ENCODE data around the gene LIPT2. TPM values are rescaled to one million over a fixed set of nuclear protein-coding genes. Genes with fewer than 3 reads are reported as not detected.

The LIPT2 gene
- total RNA-seq, 2 experiments from 2014 or later: 3.1 to 4.4 TPM

- peaks cover 18% of the 10 kb centered on the region for H3K4me1 Mint-ChIP-seq (ENCODE audit: low read depth)
Measured at GRCh38 chr11:74493791-74494630, 487 bp upstream of the LIPT2 start.

GRCh38 chr11:74492084-74492483 is 1.4 kb downstream of the LIPT2 start:
- no peaks in the 10 kb centered on the region for H3K36me3 Mint-ChIP-seq (ENCODE audit: low read depth)
- H3K27me3 Mint-ChIP-seq (ENCODE audit: low read depth): no peaks in the 10 kb centered on the region
- CTCF ChIA-PET: interaction anchor here (1.3 to 2.3 kb wide), 2 partner anchors 11 to 39 kb away, joined by 3 to 13 read pairs; no protein-coding TSS in a partner anchor
- POLR2A ChIA-PET: no interaction called here
- peaks cover 18% of the 10 kb centered on the region for H3K4me1 Mint-ChIP-seq (ENCODE audit: low read depth)
- peak overlapping the region; percentile 78 for H3K27ac Mint-ChIP-seq
- ATAC-seq: no peak
- no peaks in the 10 kb centered on the region for H3K9me3 Mint-ChIP-seq (ENCODE audit: insufficient read depth)
- peak overlapping the region; percentile 75 for H3K4me3 Mint-ChIP-seq
- DNase-seq: no peak

More at GRCh38 chr11:74493791-74494630, 487 bp upstream of the LIPT2 start:
- ChIA-PET POLR2A (interaction anchor here (0.5 to 1.5 kb wide), 6 partner anchors 14 to 514 kb away, joined by 3 to 9 read pairs (median 4); partner anchors contain the start of genes PGM2L1 and POLD3), CTCF (interaction anchor here (0.8 to 2.3 kb wide), 7 partner anchors 36 to 323 kb away, joined by 3 to 13 read pairs (median 3); partner anchors contain the start of genes C2CD3 and PPME1)
- DNase-seq (no peak), ATAC-seq (no peak)
- H3K36me3 Mint-ChIP-seq (ENCODE audit: low read depth): no peaks in the 10 kb centered on the region
- H3K27ac Mint-ChIP-seq: peak overlapping the region; percentile 76
- H3K4me3 Mint-ChIP-seq: peak overlapping the region; percentile 75
- H3K27me3 Mint-ChIP-seq (ENCODE audit: low read depth): no peaks in the 10 kb centered on the region
- no peaks in the 10 kb centered on the region for H3K9me3 Mint-ChIP-seq (ENCODE audit: insufficient read depth)

- no peak overlapping the region for H3K27ac Mint-ChIP-seq
Measured at GRCh38 chr11:74490941-74491340, 2.6 kb downstream of the LIPT2 start.

GRCh38 chr11:74487875-74488274 is 5.6 kb downstream of the LIPT2 start:
- H3K4me3 Mint-ChIP-seq: no peak overlapping the region
- no peak overlapping the region for H3K27ac Mint-ChIP-seq
- POLR2A ChIA-PET: interaction anchor here (0.8 kb wide), 1 partner anchor 24 kb away, joined by 3 read pairs; no protein-coding TSS in a partner anchor
- no peaks in the 10 kb centered on the region for H3K36me3 Mint-ChIP-seq (ENCODE audit: low read depth)
- H3K9me3 Mint-ChIP-seq (ENCODE audit: insufficient read depth): no peaks in the 10 kb centered on the region
- ATAC-seq (no peak), DNase-seq (no peak)
- no peaks in the 10 kb centered on the region for H3K27me3 Mint-ChIP-seq (ENCODE audit: low read depth)
- CTCF ChIA-PET: interaction anchor here (1.0 to 1.2 kb wide), 2 partner anchors 9 to 38 kb away, joined by 3 to 4 read pairs; no protein-coding TSS in a partner anchor
- peaks cover 10% of the 10 kb centered on the region for H3K4me1 Mint-ChIP-seq (ENCODE audit: low read depth)

More at GRCh38 chr11:74490941-74491340, 2.6 kb downstream of the LIPT2 start:
- no peaks in the 10 kb centered on the region for H3K36me3 Mint-ChIP-seq (ENCODE audit: low read depth)
- H3K9me3 Mint-ChIP-seq (ENCODE audit: insufficient read depth): no peaks in the 10 kb centered on the region
- ATAC-seq: no peak
- no peak overlapping the region for H3K4me3 Mint-ChIP-seq
- H3K27me3 Mint-ChIP-seq (ENCODE audit: low read depth): no peaks in the 10 kb centered on the region
- DNase-seq: no peak
- H3K4me1 Mint-ChIP-seq (ENCODE audit: low read depth): peaks cover 18% of the 10 kb centered on the region
- POLR2A ChIA-PET: no interaction called here
- CTCF ChIA-PET: no interaction called here

- Mint-ChIP-seq H3K27me3 (ENCODE audit: low read depth) (peaks cover 3% of the 10 kb centered on the region), H3K4me1 (ENCODE audit: low read depth) (no peaks in the 10 kb centered on the region), H3K9me3 (ENCODE audit: insufficient read depth) (no peaks in the 10 kb centered on the region), H3K4me3 (no peak overlapping the region), H3K36me3 (ENCODE audit: low read depth) (no peaks in the 10 kb centered on the region), H3K27ac (no peak overlapping the region)
- ATAC-seq (no peak), DNase-seq (no peak)
- ChIA-PET CTCF (interaction anchor here (1.0 to 1.4 kb wide), 3 partner anchors 33 to 85 kb away, joined by 3 to 4 read pairs (median 3); no protein-coding TSS in a partner anchor), POLR2A (no interaction called here)
Measured at GRCh38 chr11:74485868-74486267, 7.7 kb downstream of the LIPT2 start.

GRCh38 chr11:74480688-74481417 is 12.7 kb downstream of the LIPT2 start:
- no peak overlapping the region for H3K27ac Mint-ChIP-seq
- H3K4me1 Mint-ChIP-seq (ENCODE audit: low read depth): no peaks in the 10 kb centered on the region
- ChIA-PET CTCF (interaction anchor here (0.8 to 1.6 kb wide), 3 partner anchors 12 to 225 kb away, joined by 3 to 8 read pairs (median 3); no protein-coding TSS in a partner anchor), POLR2A (interaction anchor here (2.5 kb wide), 1 partner anchor 12 kb away, joined by 8 read pairs; the partner anchor contains the start of gene LIPT2)
- H3K36me3 Mint-ChIP-seq (ENCODE audit: low read depth): no peaks in the 10 kb centered on the region
- ATAC-seq (no peak), DNase-seq (no peak)
- H3K9me3 Mint-ChIP-seq (ENCODE audit: insufficient read depth): no peaks in the 10 kb centered on the region
- H3K4me3 Mint-ChIP-seq: no peak overlapping the region
- peaks cover 10% of the 10 kb centered on the region for H3K27me3 Mint-ChIP-seq (ENCODE audit: low read depth)

- POLR2A ChIA-PET: interaction anchor here (2.5 kb wide), 1 partner anchor 13 kb away, joined by 8 read pairs; the partner anchor contains the start of gene LIPT2
Measured at GRCh38 chr11:74479732-74480123, 13.8 kb downstream of the LIPT2 start.

GRCh38 chr11:74478877-74479731 is 14.4 kb downstream of the LIPT2 start:
- Mint-ChIP-seq H3K4me1 (ENCODE audit: low read depth) (no peaks in the 10 kb centered on the region), H3K9me3 (ENCODE audit: insufficient read depth) (no peaks in the 10 kb centered on the region), H3K27me3 (ENCODE audit: low read depth) (peaks cover 10% of the 10 kb centered on the region), H3K27ac (no peak overlapping the region), H3K4me3 (no peak overlapping the region), H3K36me3 (ENCODE audit: low read depth) (no peaks in the 10 kb centered on the region)
- DNase-seq (no peak), ATAC-seq (no peak)
- POLR2A ChIA-PET: interaction anchor here (2.5 kb wide), 1 partner anchor 14 kb away, joined by 8 read pairs; the partner anchor contains the start of gene LIPT2
- CTCF ChIA-PET: interaction anchor here (1.3 to 1.4 kb wide), 2 partner anchors 8 to 17 kb away, joined by 3 to 4 read pairs; no protein-coding TSS in a partner anchor

More at GRCh38 chr11:74479732-74480123, 13.8 kb downstream of the LIPT2 start:
- DNase-seq: no peak
- Mint-ChIP-seq H3K4me1 (ENCODE audit: low read depth) (no peaks in the 10 kb centered on the region), H3K9me3 (ENCODE audit: insufficient read depth) (no peaks in the 10 kb centered on the region), H3K27me3 (ENCODE audit: low read depth) (peaks cover 10% of the 10 kb centered on the region), H3K36me3 (ENCODE audit: low read depth) (no peaks in the 10 kb centered on the region), H3K4me3 (no peak overlapping the region), H3K27ac (no peak overlapping the region)
- CTCF ChIA-PET: interaction anchor here (1.3 to 1.4 kb wide), 2 partner anchors 8 to 17 kb away, joined by 3 to 4 read pairs; no protein-coding TSS in a partner anchor
- no peak for ATAC-seq

- H3K27me3 Mint-ChIP-seq (ENCODE audit: low read depth): peaks cover 12% of the 10 kb centered on the region
- no peaks in the 10 kb centered on the region for H3K36me3 Mint-ChIP-seq (ENCODE audit: low read depth)
- no peak overlapping the region for H3K4me3 Mint-ChIP-seq
- DNase-seq (no peak), ATAC-seq (no peak)
- no peaks in the 10 kb centered on the region for H3K4me1 Mint-ChIP-seq (ENCODE audit: low read depth)
- no peaks in the 10 kb centered on the region for H3K9me3 Mint-ChIP-seq (ENCODE audit: insufficient read depth)
- ChIA-PET CTCF (interaction anchor here (0.9 to 1.4 kb wide), 2 partner anchors 16 to 88 kb away, joined by 3 to 6 read pairs; no protein-coding TSS in a partner anchor), POLR2A (no interaction called here)
- H3K27ac Mint-ChIP-seq: no peak overlapping the region
Measured at GRCh38 chr11:74476536-74476935, 17.0 kb downstream of the LIPT2 start.

GRCh38 chr11:74474316-74474715 is 19.2 kb downstream of the LIPT2 start:
- ChIA-PET CTCF (no interaction called here), POLR2A (no interaction called here)
- Mint-ChIP-seq H3K36me3 (ENCODE audit: low read depth) (no peaks in the 10 kb centered on the region), H3K27me3 (ENCODE audit: low read depth) (peaks cover 7% of the 10 kb centered on the region), H3K4me3 (no peak overlapping the region), H3K27ac (no peak overlapping the region), H3K9me3 (ENCODE audit: insufficient read depth) (no peaks in the 10 kb centered on the region), H3K4me1 (ENCODE audit: low read depth) (no peaks in the 10 kb centered on the region)
- ATAC-seq (no peak), DNase-seq (no peak)
